ENCODE measurements around the gene ALX4. TPM values are rescaled to one million over a fixed set of nuclear protein-coding genes. Genes with fewer than 3 reads are reported as not detected.
A peak's percentile ranks its signal among the peaks of the same experiment; 100 is the strongest.

ALX4 gene
- total RNA-seq, 4 donors from 2014 or later, result 0.10 to 0.11 TPM; not detected in 2

- Histone ChIP-seq H3K4me3 (replicated peaks in 1 of 3) (no peak overlapping the region), H3K27me3 (peaks cover 9% of the 10 kb centered on the region), H3K9me3 (no peaks in the 10 kb centered on the region), H3K36me3 (no peaks in the 10 kb centered on the region), H3K4me1 (peaks cover 0 to 1% of the 10 kb centered on the region in 2 donors), H3K27ac (no peak overlapping the region)
- WGBS, 2 donors, result 73 to 84% methylated on average over 2 of the region's 2 CpGs
- intact Hi-C loops (cut with DNase I), result no loop called here
- no peak for TF ChIP-seq POLR2A (IDR thresholded peaks at IDR 0.05)
- TF ChIP-seq, protein P1, sequence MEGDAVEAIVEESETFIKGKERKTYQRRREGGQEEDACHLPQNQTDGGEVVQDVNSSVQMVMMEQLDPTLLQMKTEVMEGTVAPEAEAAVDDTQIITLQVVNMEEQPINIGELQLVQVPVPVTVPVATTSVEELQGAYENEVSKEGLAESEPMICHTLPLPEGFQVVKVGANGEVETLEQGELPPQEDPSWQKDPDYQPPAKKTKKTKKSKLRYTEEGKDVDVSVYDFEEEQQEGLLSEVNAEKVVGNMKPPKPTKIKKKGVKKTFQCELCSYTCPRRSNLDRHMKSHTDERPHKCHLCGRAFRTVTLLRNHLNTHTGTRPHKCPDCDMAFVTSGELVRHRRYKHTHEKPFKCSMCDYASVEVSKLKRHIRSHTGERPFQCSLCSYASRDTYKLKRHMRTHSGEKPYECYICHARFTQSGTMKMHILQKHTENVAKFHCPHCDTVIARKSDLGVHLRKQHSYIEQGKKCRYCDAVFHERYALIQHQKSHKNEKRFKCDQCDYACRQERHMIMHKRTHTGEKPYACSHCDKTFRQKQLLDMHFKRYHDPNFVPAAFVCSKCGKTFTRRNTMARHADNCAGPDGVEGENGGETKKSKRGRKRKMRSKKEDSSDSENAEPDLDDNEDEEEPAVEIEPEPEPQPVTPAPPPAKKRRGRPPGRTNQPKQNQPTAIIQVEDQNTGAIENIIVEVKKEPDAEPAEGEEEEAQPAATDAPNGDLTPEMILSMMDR (IDR thresholded peaks at IDR 0.05), result no peak
- DNase-seq, result no peak
Measured at GRCh38 chr11:44298862-44299261, 11.1 kb downstream of the ALX4 start.

DNA sequence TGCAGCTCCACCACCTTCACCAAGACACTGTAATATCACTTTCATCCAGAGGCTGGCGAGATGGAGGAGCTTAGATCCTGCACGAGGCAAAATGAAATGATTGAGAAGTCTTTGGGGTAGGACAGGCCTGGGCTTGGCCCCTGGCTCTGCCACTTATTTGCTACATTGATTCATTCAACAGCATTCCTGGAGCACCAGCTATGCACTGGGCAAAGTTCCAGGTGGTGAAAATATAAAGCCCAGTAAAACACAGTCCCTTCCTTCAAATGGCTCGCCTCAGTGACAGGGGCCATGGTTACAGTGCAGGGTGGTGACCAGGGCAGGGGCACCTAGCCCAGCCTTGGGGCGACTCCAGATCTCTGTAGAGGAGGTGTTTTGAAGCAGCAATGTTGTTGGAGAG is 19.7 kb downstream of the ALX4 start:
- H3K27ac ChIP-seq, result no peak overlapping the region
- no peaks in the 10 kb centered on the region for H3K9me3 ChIP-seq
- intact Hi-C loops (cut with DNase I), result no loop called here
- H3K36me3 ChIP-seq, result no peaks in the 10 kb centered on the region
- WGBS, 2 donors, result 48 to 63% methylated on average over 4 of the region's 4 CpGs
- H3K4me1 ChIP-seq, result no peaks in the 10 kb centered on the region
- H3K27me3 ChIP-seq, result no peaks in the 10 kb centered on the region
- no peak overlapping the region for H3K4me3 ChIP-seq (replicated peaks in 1 of 3)
- no peak for TF ChIP-seq POLR2A (IDR thresholded peaks at IDR 0.05)
- TF ChIP-seq, protein P1 (IDR thresholded peaks at IDR 0.05), result no peak
- DNase-seq, result peak in 1 of 2 donors; percentile 72

DNA sequence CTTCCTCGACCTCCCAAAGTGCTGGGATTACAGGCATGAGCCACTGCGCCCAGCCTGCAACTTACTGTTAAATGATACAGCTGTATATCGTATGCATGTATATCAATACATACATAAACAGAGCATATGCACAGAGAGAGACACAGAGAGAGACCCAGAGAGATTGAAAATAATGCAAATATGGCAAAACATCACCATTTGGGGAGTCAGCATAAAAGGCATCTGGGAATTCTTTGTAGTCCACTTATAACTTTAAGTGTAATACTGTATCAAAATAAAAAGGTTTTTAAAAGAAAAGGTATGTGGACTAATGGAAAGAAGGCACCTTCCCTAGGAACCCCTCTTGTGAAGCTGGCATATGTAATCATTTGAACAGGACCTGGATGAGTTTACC is 21.8 kb downstream of the ALX4 start:
- no peak for DNase-seq
- intact Hi-C loops (cut with DNase I), result no loop called here
- TF ChIP-seq, protein P1 (IDR thresholded peaks at IDR 0.05), result no peak
- no peak for TF ChIP-seq POLR2A (IDR thresholded peaks at IDR 0.05)
- H3K4me1 ChIP-seq, result no peaks in the 10 kb centered on the region
- H3K4me3 ChIP-seq (replicated peaks in 1 of 3), result no peak overlapping the region
- no peaks in the 10 kb centered on the region for H3K36me3 ChIP-seq
- no peak overlapping the region for H3K27ac ChIP-seq
- 92 to 96% methylated on average over 3 of the region's 3 CpGs for WGBS, 2 donors
- H3K27me3 ChIP-seq, result no peaks in the 10 kb centered on the region
- no peaks in the 10 kb centered on the region for H3K9me3 ChIP-seq

DNA sequence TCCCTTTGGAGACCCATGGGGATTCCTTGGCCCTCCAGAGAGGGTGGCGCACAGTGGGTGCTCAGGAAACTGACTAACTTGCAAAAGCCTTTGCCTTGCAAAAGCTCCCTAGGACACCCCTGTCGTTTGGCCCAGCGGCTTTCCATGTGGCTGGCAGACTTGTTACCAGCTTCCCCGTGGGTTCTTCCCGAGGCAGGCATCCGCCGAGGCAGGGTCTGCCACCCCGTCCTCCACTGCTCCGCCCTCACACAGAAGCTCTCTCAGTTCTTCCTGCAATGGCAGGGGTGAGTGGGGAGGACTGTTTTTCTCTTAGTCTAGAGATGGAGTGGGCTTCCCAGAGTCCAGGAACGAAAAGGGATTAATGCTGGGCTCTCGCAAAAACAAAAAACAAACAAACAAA is 23.0 kb downstream of the ALX4 start:
- Histone ChIP-seq H3K4me3 (replicated peaks in 1 of 3) (no peak overlapping the region), H3K36me3 (no peaks in the 10 kb centered on the region), H3K27ac (no peak overlapping the region), H3K9me3 (no peaks in the 10 kb centered on the region), H3K4me1 (no peaks in the 10 kb centered on the region), H3K27me3 (no peaks in the 10 kb centered on the region)
- TF ChIP-seq, protein P1 (IDR thresholded peaks at IDR 0.05), result no peak
- TF ChIP-seq POLR2A (IDR thresholded peaks at IDR 0.05), result no peak
- DNase-seq, result no peak
- intact Hi-C loops (cut with DNase I), result loop anchor here (2.0 kb wide), 1 partner anchor 254 kb away; no protein-coding TSS in a partner anchor
- 88% methylated on average over 11 of the region's 11 CpGs for WGBS, 2 donors

- DNase-seq, result peak; percentile 37 to 55
- WGBS, 2 donors, result 53 to 58% methylated on average over 10 of the region's 10 CpGs
Measured at GRCh38 chr11:44286268-44286880, 23.6 kb downstream of the ALX4 start.

More at GRCh38 chr11:44286268-44286880, 23.6 kb downstream of the ALX4 start:
- no peaks in the 10 kb centered on the region for H3K4me1 ChIP-seq
- no peak for TF ChIP-seq POLR2A (IDR thresholded peaks at IDR 0.05)
- TF ChIP-seq, protein P1 (IDR thresholded peaks at IDR 0.05), result peak; percentile 85 to 95 (median 93)
- no peaks in the 10 kb centered on the region for H3K36me3 ChIP-seq
- H3K4me3 ChIP-seq (replicated peaks in 1 of 3), result no peak overlapping the region
- no peak overlapping the region for H3K27ac ChIP-seq
- no peaks in the 10 kb centered on the region for H3K9me3 ChIP-seq
- H3K27me3 ChIP-seq, result no peaks in the 10 kb centered on the region
- intact Hi-C loops (cut with DNase I), result loop anchor here (2.0 kb wide), 1 partner anchor 254 kb away; no protein-coding TSS in a partner anchor
